Measurements from ENCODE around the gene STARD3NL.

GRCh38 chr7:38274927-38275620, 97.0 kb downstream of the STARD3NL start:
- TF ChIP-seq HMGXB4 (CRISPR knock-in tag; IDR thresholded peaks at IDR 0.05; ENCODE audit: borderline replicate concordance in 1 of 2, low read depth in 1 of 2) (no peak), EP300 (IDR thresholded peaks at IDR 0.05; ENCODE audit: low read depth in 2 of 2, low read length in 2 of 2) (no peak), EP300 (CRISPR knock-in tag; IDR thresholded peaks at IDR 0.05; ENCODE audit: borderline replicate concordance) (no peak)
